SK-N-SH treated with all-trans-retinoic acid at 6 μM for 48 hours (cell line): ENCODE data around the gene MAML3.

Experiments
- ATAC-seq: fragments of 200-7000 bp; cut with Tn5 transposase; 3 replicates; pipeline ENCODE4 v1.9.1; 2020; ENCODE audit warnings: mild to moderate bottlenecking, moderate library complexity
- ARNTL ChIP-seq: fragments of 450-650 bp; formaldehyde crosslinking; IDR thresholded peaks from 2 replicates; pipeline ENCODE4 v1.5.0; 2020; ENCODE audit warnings: low read depth, mild to moderate bottlenecking, moderate library complexity, borderline replicate concordance
- BACH2 ChIP-seq: fragments of 250-450 bp; sonication (Bioruptor Pico); IDR thresholded peaks from 2 replicates; pipeline ENCODE4 v1.9.0; 2021; ENCODE audit warnings: mild to moderate bottlenecking, borderline replicate concordance
- CSDC2 ChIP-seq: fragments of 250-450 bp; sonication (Bioruptor Pico); IDR thresholded peaks from 2 replicates; pipeline ENCODE4 v1.5.0; 2020; ENCODE audit warnings: mild to moderate bottlenecking, moderate library complexity
- ESRRG ChIP-seq: fragments of 250-450 bp; sonication (Bioruptor Pico); IDR thresholded peaks from 2 replicates; pipeline ENCODE4 v1.6.1; 2021; ENCODE audit warnings: mild to moderate bottlenecking
- ISL1 ChIP-seq: fragments of 250-450 bp; sonication (Bioruptor Pico); IDR thresholded peaks from 2 replicates; pipeline ENCODE4 v2.1.2; 2022; ENCODE audit warnings: mild to moderate bottlenecking, moderate library complexity
- OSR1 ChIP-seq: fragments of 250-450 bp; sonication (Bioruptor Pico); IDR thresholded peaks from 2 replicates; pipeline ENCODE4 v1.8.0; 2022; ENCODE audit warnings: moderate library complexity, mild to moderate bottlenecking, inconsistent platforms
- RARB ChIP-seq: fragments of 250-450 bp; sonication (Bioruptor Pico); IDR thresholded peaks from 2 replicates; pipeline ENCODE4 v1.8.0; 2021; ENCODE audit warnings: mild to moderate bottlenecking, moderate library complexity
- SNAI2 ChIP-seq: fragments of 250-450 bp; sonication (Bioruptor Pico); IDR thresholded peaks from 2 replicates; pipeline ENCODE4 v1.5.0; 2020; ENCODE audit warnings: mild to moderate bottlenecking, moderate library complexity
- TCF4 ChIP-seq: fragments of 250-450 bp; sonication (Bioruptor Pico); IDR thresholded peaks from 2 replicates; pipeline ENCODE4 v1.8.0; 2021; ENCODE audit warnings: mild to moderate bottlenecking, moderate library complexity, borderline replicate concordance
- TOX ChIP-seq: fragments of 250-450 bp; sonication (Bioruptor Pico); IDR thresholded peaks from 2 replicates; pipeline ENCODE4 v1.8.0; 2021; ENCODE audit warnings: mild to moderate bottlenecking, moderate library complexity, borderline replicate concordance
- ZC3H10 ChIP-seq: fragments of 250-450 bp; sonication (Bioruptor Pico); IDR thresholded peaks from 2 replicates; pipeline ENCODE4 v1.5.1; 2021; ENCODE audit warnings: mild to moderate bottlenecking, moderate library complexity
- ZFP3 ChIP-seq: fragments of 250-450 bp; sonication (Bioruptor Pico); IDR thresholded peaks from 2 replicates; pipeline ENCODE4 v1.5.0; 2020; ENCODE audit warnings: mild to moderate bottlenecking, moderate library complexity
- ZFP30 ChIP-seq: fragments of 450-650 bp; formaldehyde crosslinking; IDR thresholded peaks from 2 replicates; pipeline ENCODE4 v1.5.0; 2022; ENCODE audit warnings: mild to moderate bottlenecking, moderate library complexity
- ZNF565 ChIP-seq: fragments of 450-650 bp; formaldehyde crosslinking; conservative IDR thresholded peaks from 2 replicates; pipeline ENCODE4 v1.5.0; 2020; ENCODE audit warnings: low read depth, mild to moderate bottlenecking, moderate library complexity
- TF ChIP-seq, protein P1 (sequence below): fragments of 250-450 bp; sonication (Bioruptor Pico); IDR thresholded peaks from 2 replicates; pipeline ENCODE4 v1.8.0; 2020; ENCODE audit warnings: mild to moderate bottlenecking, moderate library complexity, borderline replicate concordance
- TF ChIP-seq, protein P2 (sequence below): fragments of 250-450 bp; sonication (Bioruptor Pico); IDR thresholded peaks from 2 replicates; pipeline ENCODE4 v1.5.0; 2020; ENCODE audit warnings: mild to moderate bottlenecking, moderate library complexity
- TF ChIP-seq, protein P3 (sequence below): fragments of 250-450 bp; sonication (Bioruptor Pico); IDR thresholded peaks from 2 replicates; pipeline ENCODE4 v1.5.1; 2020; ENCODE audit warnings: low read depth, mild to moderate bottlenecking, moderate library complexity
- TF ChIP-seq, protein P4 (sequence below): fragments of 250-450 bp; sonication (Bioruptor Pico); IDR thresholded peaks from 2 replicates; pipeline ENCODE4 v1.8.0; 2021; ENCODE audit warnings: low read depth, mild to moderate bottlenecking, moderate library complexity, borderline replicate concordance
- TF ChIP-seq, protein P5 (sequence below): fragments of 250-450 bp; sonication (Bioruptor Pico); IDR thresholded peaks from 2 replicates; pipeline ENCODE4 v1.5.1; 2021; ENCODE audit warnings: mild to moderate bottlenecking, moderate library complexity

Gene MAML3

DNA sequence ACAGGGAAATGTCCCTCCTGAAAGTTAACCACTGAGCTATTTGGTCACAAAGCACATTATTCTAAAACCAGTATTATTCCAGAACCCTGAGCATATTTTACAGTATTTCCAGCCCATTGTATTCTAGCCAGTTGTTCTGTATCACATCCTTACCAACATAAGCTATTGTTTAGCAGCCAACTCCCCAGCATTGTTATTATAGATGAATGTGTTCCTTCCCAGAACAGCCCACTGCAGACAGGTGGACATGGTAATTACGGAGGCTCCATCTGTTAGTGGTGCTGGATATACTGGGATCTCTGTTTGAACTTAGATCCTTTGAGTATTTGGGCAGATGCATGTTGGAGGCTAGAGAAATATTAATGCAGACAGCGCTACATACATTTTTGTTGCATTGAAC lies 362.3 kb downstream of the MAML3 start (continued):
- TF ChIP-seq, protein P1, sequence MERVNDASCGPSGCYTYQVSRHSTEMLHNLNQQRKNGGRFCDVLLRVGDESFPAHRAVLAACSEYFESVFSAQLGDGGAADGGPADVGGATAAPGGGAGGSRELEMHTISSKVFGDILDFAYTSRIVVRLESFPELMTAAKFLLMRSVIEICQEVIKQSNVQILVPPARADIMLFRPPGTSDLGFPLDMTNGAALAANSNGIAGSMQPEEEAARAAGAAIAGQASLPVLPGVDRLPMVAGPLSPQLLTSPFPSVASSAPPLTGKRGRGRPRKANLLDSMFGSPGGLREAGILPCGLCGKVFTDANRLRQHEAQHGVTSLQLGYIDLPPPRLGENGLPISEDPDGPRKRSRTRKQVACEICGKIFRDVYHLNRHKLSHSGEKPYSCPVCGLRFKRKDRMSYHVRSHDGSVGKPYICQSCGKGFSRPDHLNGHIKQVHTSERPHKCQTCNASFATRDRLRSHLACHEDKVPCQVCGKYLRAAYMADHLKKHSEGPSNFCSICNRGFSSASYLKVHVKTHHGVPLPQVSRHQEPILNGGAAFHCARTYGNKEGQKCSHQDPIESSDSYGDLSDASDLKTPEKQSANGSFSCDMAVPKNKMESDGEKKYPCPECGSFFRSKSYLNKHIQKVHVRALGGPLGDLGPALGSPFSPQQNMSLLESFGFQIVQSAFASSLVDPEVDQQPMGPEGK (CRISPR knock-in tag) = no peak
- TF ChIP-seq TOX (CRISPR knock-in tag) (no peak), BACH2 (CRISPR knock-in tag) (no peak)
- TF ChIP-seq, all 23 proteins: peak for 0

DNA sequence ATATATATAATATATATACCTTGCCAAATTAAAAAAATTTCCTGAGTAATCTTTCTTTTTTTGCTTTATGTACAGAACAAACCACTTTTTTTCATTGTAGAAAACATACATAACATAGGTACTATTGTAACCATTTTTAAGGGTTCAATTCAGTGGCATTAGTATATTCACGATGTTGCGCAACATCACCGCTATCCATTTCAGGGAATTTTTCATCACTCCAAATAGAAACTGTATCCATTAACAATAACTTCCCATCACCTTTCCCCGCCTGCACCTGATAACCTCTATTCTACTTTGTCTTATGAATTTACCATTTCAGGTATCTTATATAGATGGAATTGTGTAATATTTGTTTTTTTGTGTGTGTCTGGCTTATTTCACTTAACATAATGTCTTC lies 363.7 kb downstream of the MAML3 start:
- TF ChIP-seq ZFP3 (no peak), TOX (CRISPR knock-in tag) (no peak), ZFP30 (CRISPR knock-in tag) (no peak)
- TF ChIP-seq, protein P2, sequence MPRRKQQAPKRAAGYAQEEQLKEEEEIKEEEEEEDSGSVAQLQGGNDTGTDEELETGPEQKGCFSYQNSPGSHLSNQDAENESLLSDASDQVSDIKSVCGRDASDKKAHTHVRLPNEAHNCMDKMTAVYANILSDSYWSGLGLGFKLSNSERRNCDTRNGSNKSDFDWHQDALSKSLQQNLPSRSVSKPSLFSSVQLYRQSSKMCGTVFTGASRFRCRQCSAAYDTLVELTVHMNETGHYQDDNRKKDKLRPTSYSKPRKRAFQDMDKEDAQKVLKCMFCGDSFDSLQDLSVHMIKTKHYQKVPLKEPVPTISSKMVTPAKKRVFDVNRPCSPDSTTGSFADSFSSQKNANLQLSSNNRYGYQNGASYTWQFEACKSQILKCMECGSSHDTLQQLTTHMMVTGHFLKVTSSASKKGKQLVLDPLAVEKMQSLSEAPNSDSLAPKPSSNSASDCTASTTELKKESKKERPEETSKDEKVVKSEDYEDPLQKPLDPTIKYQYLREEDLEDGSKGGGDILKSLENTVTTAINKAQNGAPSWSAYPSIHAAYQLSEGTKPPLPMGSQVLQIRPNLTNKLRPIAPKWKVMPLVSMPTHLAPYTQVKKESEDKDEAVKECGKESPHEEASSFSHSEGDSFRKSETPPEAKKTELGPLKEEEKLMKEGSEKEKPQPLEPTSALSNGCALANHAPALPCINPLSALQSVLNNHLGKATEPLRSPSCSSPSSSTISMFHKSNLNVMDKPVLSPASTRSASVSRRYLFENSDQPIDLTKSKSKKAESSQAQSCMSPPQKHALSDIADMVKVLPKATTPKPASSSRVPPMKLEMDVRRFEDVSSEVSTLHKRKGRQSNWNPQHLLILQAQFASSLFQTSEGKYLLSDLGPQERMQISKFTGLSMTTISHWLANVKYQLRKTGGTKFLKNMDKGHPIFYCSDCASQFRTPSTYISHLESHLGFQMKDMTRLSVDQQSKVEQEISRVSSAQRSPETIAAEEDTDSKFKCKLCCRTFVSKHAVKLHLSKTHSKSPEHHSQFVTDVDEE (CRISPR knock-in tag) = no peak
- TF ChIP-seq, protein P3, sequence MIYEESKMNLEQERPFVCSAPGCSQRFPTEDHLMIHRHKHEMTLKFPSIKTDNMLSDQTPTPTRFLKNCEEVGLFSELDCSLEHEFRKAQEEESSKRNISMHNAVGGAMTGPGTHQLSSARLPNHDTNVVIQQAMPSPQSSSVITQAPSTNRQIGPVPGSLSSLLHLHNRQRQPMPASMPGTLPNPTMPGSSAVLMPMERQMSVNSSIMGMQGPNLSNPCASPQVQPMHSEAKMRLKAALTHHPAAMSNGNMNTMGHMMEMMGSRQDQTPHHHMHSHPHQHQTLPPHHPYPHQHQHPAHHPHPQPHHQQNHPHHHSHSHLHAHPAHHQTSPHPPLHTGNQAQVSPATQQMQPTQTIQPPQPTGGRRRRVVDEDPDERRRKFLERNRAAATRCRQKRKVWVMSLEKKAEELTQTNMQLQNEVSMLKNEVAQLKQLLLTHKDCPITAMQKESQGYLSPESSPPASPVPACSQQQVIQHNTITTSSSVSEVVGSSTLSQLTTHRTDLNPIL = no peak
- TF ChIP-seq, protein P4, sequence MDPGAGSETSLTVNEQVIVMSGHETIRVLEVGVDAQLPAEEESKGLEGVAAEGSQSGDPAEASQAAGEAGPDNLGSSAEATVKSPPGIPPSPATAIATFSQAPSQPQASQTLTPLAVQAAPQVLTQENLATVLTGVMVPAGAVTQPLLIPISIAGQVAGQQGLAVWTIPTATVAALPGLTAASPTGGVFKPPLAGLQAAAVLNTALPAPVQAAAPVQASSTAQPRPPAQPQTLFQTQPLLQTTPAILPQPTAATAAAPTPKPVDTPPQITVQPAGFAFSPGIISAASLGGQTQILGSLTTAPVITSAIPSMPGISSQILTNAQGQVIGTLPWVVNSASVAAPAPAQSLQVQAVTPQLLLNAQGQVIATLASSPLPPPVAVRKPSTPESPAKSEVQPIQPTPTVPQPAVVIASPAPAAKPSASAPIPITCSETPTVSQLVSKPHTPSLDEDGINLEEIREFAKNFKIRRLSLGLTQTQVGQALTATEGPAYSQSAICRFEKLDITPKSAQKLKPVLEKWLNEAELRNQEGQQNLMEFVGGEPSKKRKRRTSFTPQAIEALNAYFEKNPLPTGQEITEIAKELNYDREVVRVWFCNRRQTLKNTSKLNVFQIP (CRISPR knock-in tag) = no peak
- ATAC-seq = no peak

DNA sequence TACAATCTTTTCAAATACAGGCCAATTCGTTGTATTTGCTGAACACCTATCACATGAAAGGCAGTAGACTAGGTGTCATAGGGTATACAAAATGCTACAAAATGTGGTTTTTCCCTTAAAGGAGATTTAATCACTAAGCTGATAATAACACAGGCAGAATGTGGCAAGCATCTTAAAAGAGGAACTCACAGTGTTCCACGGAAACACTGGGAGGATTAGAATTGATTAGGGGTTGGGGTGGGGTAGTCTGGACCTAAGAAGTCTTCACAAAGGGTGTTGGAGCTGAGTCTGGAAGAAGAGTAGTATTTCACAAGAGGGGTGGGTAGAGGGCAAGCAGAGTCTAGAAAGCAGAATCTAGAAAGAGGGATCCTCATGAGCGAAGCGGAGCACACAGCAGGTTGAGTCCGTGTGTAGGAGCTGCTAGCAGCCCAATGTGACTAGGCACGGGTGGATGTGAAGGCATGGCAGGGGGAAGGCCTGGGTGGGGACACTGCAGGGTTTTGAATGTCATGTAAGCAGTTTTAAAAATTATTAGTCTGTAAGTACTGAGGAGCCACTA lies 364.8 kb downstream of the MAML3 start:
- TF ChIP-seq ISL1 (no peak), SNAI2 (CRISPR knock-in tag) (no peak), RARB (CRISPR knock-in tag) (no peak), ARNTL (CRISPR knock-in tag) (no peak), ESRRG (no peak), ZC3H10 (CRISPR knock-in tag) (no peak), OSR1 (CRISPR knock-in tag) (no peak), TCF4 (CRISPR knock-in tag) (no peak), CSDC2 (CRISPR knock-in tag) (no peak), ZNF565 (CRISPR knock-in tag) (no peak)
- TF ChIP-seq, protein P3 = no peak
- TF ChIP-seq, protein P2 (CRISPR knock-in tag) = no peak
- TF ChIP-seq, protein P5, sequence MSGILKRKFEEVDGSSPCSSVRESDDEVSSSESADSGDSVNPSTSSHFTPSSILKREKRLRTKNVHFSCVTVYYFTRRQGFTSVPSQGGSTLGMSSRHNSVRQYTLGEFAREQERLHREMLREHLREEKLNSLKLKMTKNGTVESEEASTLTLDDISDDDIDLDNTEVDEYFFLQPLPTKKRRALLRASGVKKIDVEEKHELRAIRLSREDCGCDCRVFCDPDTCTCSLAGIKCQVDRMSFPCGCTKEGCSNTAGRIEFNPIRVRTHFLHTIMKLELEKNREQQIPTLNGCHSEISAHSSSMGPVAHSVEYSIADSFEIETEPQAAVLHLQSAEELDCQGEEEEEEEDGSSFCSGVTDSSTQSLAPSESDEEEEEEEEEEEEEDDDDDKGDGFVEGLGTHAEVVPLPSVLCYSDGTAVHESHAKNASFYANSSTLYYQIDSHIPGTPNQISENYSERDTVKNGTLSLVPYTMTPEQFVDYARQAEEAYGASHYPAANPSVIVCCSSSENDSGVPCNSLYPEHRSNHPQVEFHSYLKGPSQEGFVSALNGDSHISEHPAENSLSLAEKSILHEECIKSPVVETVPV (CRISPR knock-in tag) = no peak

More for the DNA sequence above, 364.8 kb downstream of the MAML3 start:
- no peak for ATAC-seq
